Testis (tissue), 2 donors: Measurements from ENCODE around the gene IDNK.

Experiments
- CTCF ChIP-seq, 3 experiments: fragments of 450-650 bp in 2 of 3; fragments of 200-600 bp in 1 of 3; sonication (generic) in 1 of 3; IDR thresholded peaks; one replicate each; pipeline ENCODE4 v1.5.1; 2016 to 2019; ENCODE audit warnings: antibody characterized with exemption in 3 of 3, mild to moderate bottlenecking in 2 of 3, moderate library complexity in 1 of 3
- POLR2A ChIP-seq: fragments of 450-650 bp; IDR thresholded peaks from one replicate; pipeline ENCODE4 v1.6.1; 2017; ENCODE audit warnings: antibody characterized with exemption, mild to moderate bottlenecking, moderate library complexity

- TF ChIP-seq CTCF (IDR thresholded peaks at IDR 0.05) (no peak), POLR2A (no peak)
These were observed 5.6 kb upstream of the IDNK start for GRCh38 chr9:83617299-83617698.
